Measurements from ENCODE around the gene ZNF787. TPM values are rescaled to one million over a fixed set of nuclear protein-coding genes. Genes with fewer than 3 reads are reported as not detected.

The ZNF787 gene
- total RNA-seq, 1 donor from 2014 or later = 35.1 TPM

DNA sequence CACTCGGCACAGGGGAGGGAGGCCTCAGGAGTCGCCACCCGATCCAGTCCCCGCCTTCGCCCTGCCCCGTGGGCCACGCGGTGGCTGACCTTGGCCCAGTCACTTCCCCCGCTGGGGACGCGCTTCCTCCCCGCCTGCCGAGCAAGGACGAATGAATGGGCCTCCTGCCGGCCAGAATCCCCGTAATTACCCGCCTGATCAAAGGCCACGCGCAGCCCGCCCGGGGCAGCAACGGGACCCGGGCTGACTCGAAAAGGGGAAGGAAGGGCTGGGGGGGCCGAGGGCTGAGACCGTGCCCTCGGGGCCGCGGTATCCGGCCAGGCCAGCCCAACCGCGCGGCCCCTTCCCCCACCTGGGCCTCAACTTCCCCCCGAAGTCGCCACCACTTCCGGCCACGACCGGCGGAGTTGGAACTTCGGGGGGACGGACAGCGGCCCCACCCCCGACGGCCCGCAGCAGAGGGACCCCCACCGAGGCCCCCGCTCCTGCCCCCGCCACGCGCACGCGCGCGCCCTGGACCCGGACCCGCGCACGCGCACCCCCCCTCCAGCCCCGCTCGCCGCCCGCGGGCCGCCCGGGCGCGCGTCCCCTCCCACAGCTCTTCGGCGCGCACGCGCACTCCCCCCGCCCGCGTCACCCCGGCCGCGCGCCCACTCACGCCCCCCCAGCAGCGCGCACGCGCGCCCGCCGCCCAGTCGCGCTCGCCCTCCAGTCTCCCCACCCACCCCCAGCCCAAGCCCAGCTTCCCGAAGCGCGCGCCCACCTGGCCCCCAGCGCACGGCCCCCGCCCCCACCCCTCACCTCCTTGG lies 520 bp downstream of the ZNF787 start:
- DNase-seq (ENCODE audit: low spot score) = peak; percentile 95

DNA sequence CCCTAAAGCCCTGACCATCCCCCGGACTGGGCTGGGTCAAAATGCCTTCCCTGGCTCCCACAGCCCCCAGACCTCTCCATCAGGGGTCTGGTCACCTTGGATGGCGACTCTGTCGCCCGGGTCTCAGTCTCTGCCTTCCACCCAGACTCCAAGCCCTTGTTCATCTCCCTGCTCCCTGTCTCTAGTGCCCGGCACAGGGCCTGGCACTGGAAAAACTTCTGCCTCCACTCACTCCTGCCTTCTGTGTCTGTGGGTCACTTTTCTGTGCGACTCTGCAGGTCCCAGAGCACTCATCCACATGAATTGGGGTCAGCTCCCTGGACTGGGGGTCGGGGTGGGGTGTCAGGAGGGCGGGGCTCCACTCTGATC lies 1.1 kb downstream of the ZNF787 start:
- no peak for DNase-seq (ENCODE audit: low spot score)

DNA sequence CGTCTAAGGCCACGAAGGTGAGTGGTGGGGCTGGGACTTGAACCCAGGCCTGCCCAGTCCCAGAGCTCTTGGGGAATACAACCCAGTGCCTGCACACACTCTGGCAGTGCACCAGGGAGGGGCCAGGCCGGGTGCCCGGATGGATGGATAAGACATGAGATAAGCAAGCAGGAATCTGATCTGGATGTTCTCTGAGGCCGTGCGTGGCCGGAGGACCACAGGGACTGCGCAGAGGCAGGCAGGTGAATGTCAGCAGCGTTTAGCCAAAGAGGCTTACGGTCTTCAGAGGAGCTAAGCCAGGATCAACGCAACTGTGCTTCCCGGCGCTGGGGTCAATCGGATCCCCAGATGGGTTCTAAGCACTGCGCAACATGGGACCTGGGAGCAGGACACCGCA lies 1.5 kb downstream of the ZNF787 start:
- DNase-seq (ENCODE audit: low spot score) = no peak

DNA sequence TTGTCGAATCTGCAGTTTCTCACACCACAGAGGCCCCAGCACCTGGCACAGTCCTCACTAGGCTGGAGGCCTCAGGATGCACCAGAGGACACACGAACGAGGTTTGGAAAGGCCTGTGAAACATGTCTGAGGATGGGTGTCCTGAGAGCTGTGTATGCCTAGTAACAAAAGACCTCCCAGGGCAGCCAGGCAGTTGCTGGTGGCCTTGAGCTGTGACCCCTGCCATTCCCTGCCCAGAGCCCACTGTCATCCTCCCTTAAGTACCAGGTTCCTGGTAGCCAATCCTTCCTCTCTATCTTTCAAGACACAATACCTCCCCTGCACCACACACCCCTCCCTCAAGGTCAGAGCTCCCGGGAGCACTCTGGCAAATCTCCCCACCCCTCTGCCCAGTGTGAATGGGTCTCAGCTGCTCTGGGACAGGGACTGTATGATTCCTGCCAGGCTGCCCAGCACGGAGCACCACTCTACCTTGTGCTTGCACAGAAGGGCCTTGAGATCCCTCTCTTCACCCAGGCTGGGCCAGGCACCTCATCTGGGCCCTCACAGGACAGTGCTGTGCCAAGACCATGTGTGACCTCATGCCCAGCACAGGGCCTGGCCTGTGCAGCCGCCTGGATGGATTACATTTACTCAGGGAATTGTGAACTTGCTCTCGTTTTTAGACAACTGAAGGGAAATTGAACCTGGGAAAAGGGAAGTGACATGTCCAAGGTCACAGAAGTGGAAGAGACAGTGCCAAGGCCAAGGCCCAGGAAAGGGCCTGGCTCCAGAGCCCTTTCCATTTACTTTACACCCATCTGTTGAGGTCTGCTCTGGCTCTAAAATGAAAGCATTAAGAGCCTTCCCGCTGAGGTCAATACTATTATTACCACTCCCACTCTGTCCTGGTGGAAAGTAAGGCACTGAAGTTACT lies 2.2 kb downstream of the ZNF787 start:
- DNase-seq (ENCODE audit: low spot score) = no peak

DNA sequence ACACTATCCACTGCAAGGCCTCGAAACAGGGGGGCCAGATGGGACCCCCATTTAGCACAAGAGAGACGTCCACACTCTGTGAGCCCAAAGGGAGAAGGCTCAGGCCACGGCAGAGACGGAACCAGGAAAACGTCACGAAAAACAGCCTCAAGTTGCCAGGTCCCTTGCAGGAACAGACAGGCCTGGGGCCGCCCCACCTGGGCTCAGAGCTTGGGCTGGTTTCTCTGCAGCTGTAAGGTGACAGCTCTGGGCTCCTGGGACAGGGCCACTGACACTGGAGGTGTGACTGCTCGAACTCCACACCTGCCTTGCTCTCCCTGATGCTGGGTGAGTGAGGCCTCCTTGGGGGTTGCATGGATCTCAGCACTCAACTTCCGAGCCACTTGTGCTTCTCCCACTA lies 3.2 kb downstream of the ZNF787 start:
- DNase-seq (ENCODE audit: low spot score) = no peak

DNA sequence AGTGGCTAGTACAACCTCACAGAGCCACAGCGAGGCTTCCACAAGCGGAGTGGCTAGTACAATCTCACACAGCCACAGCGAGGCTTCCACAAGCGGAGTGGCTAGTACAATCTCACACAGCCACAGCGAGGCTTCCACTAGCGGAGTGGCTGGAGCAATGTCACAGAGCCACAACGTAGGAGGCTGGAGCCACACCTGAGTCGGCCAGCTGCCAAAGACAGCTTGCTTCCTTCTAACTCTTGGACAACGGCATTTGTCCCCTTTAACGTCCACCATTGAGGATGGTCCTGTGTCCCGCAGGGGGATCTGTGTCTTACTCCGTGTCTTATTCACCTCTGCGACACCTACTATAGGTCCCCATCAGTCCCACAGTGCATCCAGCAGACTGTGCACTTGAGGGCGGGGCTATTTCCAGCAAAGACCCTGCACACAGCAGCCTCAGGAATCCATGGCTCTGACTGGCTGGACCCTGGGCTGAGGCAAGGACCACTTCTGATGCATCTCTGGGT lies 3.7 kb downstream of the ZNF787 start:
- no peak for DNase-seq (ENCODE audit: low spot score)

DNA sequence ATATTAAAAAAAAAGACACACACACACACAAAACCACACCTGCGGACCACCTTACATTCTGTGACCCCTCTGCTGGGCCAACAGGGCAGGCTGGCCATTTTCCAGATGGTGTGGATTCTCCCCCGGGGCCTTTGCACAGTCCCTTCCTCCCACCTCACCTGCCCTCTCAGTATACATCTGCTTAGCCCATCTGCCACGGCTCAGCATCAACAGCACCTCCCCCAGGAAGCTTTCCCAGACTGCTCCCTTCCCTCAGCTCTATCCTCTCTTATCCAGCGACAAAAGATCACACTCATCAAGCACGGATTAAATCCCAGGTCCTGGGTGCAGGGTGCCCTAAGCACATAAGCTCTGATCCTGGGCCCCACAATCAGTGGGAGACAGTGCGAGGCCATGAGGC lies 4.5 kb downstream of the ZNF787 start:
- no peak for DNase-seq (ENCODE audit: low spot score)

DNA sequence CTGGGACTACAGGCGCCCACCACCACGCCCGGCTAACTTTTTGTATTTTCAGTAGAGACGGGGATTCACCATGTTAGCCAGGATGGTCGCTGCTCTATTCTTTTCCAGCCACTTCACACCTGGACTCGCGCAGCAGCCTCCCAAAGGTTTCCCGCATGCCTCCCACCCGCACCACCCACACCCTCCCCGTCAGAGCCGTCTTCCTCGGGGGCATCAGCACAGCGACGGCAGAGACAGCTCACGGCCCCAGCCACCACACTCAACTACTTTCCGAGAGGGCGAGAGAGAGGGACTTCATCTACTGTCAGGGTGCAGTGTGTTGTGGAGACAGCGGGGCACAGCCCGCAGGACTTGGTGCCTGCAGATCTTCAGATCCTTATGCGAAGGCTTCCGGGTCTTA lies 5.6 kb downstream of the ZNF787 start:
- no peak for DNase-seq (ENCODE audit: low spot score)

DNA sequence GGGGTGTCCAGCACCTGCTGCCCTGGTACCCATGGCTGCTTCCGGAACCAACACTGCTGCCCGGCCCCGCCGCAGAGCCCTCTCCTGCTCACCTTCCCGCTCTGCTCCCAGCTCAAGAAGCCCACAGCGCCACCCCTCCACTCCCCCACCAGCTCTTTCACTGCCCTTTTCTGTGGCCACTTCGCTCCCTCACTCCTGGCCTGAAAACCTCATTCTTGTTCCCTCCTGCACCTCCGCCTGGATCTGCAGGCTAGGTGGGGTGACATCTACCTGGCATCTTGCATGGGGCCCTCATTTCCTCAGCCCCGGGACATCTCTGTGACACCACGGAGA lies 6.4 kb downstream of the ZNF787 start:
- DNase-seq (ENCODE audit: low spot score) = no peak

DNA sequence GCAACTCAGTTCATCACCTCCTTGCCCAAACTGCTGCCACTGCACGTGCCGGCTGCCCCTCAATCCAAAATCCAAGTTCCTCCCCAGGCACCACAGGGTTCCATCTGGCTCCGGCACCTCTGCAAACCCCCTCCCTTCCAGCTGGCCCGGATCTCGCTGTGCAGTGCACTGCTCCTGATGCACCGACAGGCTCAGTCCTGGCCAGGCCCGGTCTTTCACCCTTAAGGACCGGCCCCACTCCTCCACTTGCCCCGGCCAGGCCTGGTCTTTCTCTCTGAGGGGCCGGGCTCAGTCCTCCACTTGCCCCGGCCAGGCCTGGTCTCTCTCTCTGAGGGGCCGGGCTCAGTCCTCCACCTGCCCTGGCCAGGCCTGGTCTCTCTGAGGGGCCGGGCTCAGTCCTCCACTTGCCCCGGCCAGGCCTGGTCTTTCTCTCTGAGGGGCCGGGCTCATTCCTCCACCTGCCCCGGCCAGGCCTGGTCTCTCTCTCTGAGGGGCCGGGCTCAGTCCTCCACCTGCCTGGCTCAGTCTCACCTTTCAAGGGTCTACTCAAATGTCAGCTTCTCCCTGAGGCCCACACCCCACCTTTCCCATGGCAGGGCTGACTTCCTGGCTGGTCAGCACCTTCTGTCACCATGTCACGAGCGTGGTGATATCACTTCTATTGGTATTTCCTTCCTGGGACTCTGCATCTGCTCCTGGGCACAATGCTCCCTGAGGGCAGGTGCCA lies 6.9 kb downstream of the ZNF787 start:
- DNase-seq (ENCODE audit: low spot score) = no peak

DNA sequence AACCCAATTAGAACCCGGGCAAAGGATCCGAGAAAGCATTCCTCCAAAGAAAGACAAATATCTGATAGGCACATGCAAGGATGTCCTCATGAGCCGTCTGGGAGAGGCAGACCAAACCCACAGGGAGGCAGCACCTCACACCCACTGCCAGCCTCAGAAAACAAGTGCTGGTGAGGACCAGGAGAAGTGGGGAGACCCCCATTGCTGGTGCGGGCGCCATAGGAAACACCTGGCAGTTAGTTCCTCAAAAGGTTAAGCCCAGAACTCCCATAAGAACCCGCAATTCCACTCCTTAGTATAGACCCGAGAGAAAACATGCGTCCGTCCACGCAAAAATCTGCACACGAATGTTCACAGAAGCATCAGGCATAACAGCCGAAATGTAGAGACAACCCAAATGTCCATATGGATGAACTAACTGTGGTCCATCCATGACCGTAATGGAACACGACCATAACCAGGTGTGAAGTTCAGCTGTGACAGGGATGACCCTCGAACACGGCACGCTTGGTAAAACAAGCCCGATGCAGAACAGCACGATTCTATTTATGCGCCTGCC lies 7.9 kb downstream of the ZNF787 start:
- no peak for DNase-seq (ENCODE audit: low spot score)

DNA sequence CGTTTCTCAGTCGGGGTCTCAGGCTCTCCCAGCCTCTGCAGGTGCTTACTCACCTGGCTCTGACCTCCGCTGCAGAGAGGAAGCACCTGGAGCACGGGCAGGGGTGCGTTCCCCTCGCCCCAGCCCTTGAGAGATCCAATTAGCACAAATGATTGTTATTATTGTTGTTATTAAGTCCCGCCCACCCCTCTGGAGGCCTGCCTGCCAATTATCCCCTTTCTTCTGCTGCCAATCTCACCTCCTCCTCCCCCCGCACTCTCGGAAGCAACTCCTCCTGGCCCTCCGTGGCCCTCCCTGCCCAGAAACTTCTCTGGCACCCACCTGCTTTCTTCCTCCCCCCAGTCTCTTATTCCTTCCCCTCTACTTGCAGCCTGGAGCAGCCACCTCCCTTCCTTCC lies 8.8 kb downstream of the ZNF787 start:
- DNase-seq (ENCODE audit: low spot score) = no peak

DNA sequence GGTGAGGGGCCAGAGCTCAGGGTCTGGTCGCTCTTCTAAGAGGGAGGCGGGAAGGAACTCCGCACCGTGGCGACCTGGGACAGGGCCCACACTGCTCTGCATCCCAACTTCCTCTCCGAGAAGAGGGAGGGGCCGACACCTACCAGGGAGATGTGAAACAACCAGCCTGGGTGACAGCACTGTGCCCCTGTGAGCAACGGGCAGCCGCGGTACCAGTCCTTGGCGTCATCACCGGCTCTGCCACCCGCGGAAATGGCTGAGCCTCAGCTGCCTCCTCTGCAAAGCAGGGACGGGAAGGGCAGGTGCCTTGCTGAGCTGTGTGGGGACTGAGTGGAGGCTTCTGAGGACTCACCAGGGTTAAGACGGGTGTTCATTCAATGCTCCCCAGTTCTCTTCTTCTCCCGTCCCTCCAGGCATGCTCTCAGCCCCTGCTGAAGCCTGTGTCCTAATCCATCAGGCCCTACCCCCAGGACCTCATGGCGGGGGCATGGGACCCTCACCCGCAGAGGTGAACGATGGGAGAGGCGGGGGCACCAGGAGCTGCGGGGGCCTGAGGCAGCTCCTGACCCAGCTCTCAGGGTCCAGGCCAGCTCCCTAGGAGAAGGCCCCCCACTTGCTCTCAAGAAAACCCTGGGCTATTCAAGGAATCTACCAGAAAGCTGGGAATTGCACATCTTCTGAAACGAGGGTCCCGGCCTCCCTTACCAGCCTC lies 9.3 kb downstream of the ZNF787 start:
- no peak for DNase-seq (ENCODE audit: low spot score)

DNA sequence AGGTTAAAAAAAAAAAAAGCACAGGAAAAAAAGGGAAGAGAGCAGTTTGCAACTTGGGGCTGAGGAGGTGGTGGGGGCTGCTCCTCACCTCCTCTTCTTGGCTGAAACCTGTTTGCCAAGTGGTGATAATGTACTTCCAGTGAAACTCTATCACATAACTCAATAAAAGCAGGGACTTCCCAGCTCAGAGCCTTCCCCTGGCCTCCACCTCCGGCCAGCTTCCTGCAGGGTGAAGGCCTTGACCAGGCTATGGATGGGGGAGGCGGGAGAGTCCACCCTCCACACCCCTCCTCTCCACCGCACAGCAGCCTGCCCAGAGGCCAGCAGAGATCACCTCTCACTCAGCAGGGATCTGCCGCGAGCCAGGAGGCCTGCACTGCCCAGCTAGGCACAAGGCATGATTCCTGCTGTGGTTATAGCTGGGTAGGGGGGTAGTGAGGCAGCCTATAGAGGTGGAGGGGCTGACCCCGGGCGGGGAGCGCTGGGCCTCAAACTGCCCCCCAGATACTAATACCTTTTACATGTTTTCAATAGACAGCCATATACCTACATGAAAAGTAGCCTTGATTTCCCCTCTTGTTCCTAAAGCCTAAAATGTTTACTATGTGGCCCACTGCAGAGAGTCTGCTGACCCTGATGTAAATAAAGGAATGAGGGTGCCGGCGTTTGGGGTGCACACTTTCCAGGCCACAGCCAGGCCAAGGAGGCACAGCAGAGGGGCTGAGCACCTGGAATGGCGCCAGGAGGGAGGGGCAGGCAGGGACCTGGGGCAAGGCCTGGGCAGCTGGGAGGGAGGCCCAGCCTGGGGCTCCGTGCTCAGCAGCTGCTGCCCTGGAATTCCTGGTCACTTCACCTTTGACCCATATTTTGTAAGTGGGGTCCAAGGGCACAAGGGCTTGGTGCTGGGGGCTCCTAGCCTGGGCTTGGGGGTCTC lies 10.3 kb downstream of the ZNF787 start:
- DNase-seq (ENCODE audit: low spot score) = no peak

DNA sequence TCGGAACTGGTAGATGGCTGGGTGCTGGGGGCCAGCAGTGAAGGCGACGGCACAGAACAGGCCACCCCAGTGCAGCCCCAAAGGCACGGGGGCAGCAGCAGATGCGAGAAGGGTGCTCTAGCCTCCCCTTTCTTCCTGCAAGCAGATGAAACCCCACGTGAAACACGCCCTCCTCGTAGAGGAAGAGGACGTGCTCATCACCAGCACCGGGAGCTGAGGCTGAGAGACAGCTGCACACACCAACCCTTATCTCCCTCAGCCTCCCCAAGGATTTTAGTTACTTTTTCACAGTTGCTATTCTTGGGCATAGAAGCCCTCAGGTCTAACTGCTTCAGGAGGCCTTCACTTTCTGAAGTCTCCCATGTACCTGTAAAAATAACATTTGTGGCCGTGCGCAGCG lies 11.9 kb downstream of the ZNF787 start:
- DNase-seq (ENCODE audit: low spot score) = no peak

DNA sequence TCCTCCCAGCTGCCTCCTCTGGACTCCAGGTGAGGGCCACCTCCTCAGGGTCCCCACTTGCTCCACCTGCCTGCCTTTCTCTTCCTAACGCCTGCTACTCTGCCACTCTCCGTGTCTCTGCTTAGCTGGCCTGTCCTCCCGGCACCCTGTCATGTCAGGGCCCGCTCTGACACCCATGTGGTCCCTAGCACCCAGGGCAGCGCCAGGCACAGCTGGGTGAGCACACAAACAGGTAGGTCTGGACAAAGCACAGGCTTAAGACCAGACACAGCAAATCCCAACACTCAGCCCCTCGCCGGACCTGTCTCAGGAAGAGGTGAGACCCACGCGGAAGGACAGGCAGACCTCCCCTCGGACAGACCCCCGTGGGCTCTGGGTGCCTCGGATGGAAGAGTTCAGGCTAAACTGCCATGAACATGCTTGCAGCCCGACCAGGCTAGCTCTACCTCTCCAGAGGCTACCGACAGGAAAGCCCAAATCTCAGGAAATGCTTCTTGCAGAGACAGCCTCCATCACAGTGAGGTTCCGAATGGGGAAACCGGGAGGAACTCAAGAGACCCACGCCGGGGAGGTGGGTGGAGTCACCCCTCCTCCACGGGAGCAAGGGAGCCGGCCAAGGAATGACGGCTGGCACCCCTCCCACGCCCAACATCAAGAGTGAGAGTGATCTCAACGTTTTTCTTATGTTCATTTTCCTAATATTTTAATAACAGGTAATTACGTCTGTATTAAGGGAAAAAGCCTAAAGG lies 12.5 kb downstream of the ZNF787 start:
- DNase-seq (ENCODE audit: low spot score) = no peak

DNA sequence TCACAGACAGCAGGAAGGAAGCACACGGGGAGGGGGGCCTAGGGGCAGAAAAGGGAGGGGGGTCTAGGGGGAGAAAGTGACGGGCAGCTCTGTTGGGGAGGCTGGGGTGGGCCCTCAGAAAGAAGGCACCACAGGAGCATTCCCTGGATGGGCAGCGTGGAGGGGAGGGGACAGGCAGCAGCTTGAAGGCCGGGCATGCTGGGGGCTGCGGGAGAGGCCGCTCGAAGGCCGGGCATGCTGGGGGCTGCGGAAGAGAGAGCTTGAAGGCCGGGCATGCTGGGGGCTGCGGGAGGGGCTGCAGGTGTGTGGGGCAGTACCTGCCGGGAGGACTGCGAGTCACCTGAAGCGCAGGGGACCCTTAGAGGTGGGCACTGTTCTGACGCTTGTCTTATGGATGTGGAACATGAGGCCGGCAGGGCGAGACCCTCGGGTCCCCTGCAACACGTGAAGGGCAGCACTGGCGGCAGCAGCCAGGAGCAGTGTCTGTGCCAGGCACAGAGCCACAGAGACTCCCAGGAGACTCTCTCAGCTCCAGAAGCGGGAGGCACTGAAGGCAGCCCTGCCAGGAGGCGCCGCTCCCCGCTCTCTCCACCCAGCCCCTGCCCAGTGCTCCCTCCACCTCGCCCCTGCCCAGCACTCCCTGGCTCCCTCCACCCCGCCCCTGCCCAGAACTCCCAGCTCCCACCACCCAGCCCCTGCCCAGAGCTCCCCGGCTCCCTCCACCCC lies 13.3 kb downstream of the ZNF787 start:
- no peak for DNase-seq (ENCODE audit: low spot score)

DNA sequence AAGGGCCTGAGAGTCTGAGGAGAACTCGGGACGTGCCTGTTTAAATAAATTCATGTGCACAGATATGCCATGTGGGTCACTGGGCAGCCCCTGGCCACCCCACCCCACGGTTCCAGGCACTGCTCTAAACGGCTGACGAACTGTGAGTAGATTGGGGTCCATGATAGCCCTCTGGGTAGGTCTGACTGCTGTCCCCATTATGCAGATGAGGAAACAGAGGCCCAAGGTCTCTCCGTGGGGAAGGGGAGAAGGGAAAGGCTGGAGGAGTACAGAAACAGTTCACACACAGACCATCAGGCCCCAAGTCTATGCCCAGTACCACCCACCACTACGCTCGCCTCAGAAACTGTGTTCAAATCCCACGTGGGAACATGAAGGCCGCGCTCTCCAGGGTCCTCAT lies 14.1 kb downstream of the ZNF787 start:
- DNase-seq (ENCODE audit: low spot score) = no peak

Measured in mesenteric fat pad (tissue), 1 donor.